Ascending aorta (tissue), 2 donors: ENCODE measurements around the gene AUTS2. TPM values are rescaled to one million over a fixed set of nuclear protein-coding genes. Genes with fewer than 3 reads are reported as not detected.

Experiments used
- DNase-seq, 2 donors: peaks; one replicate each; pipeline ENCODE4 v3.0.0-alpha.2; 2019; ENCODE audit warnings: low spot score in 2 of 2
- H3K27ac ChIP-seq, 2 donors: fragments of 200-600 bp; sonication (generic); one replicate each; pipeline ENCODE4 v1.5.1; 2016 to 2017; ENCODE audit warnings: mild to moderate bottlenecking in 1 of 2
- H3K27me3 ChIP-seq: fragments of 200-600 bp; sonication (generic); one replicate; pipeline ENCODE4 v1.5.1; 2017
- H3K36me3 ChIP-seq, 2 donors: fragments of 200-600 bp; sonication (generic); one replicate each; pipeline ENCODE4 v1.5.1; 2016
- H3K4me1 ChIP-seq, 2 donors: fragments of 200-600 bp; sonication (generic); one replicate each; pipeline ENCODE4 v1.5.1; 2016 to 2017; ENCODE audit warnings: mild to moderate bottlenecking in 1 of 2
- H3K4me3 ChIP-seq, 2 donors: fragments of 200-600 bp; sonication (generic); one replicate each; pipeline ENCODE4 v1.5.1; 2016 to 2017; ENCODE audit warnings: mild to moderate bottlenecking in 1 of 2
- H3K9me3 ChIP-seq, 2 donors: fragments of 200-600 bp; sonication (generic); one replicate each; pipeline ENCODE4 v1.5.1; 2016
- CTCF ChIP-seq, 3 experiments: fragments of 200-600 bp in 2 of 3; fragments of 450-650 bp in 1 of 3; sonication (generic) in 2 of 3; IDR thresholded peaks; one replicate each; pipeline ENCODE4 v1.5.1; 2016 to 2019; ENCODE audit warnings: antibody characterized with exemption in 3 of 3, mild to moderate bottlenecking in 1 of 3, moderate library complexity in 1 of 3
- intact Hi-C: fragments of 100-400 bp; cut with DNase I; formaldehyde crosslinking; loops from one replicate; pipeline ENCODE4 v1.15.1; 2023
- total RNA-seq: library from RNA; depleted of rRNA; stranded (reverse); fragments of >200 nt; gene quantifications from one replicate; pipeline ENCODE4 v1.1.0, GENCODE V29; 2016

The AUTS2 gene
- total RNA-seq, 1 donor from 2014 or later = 90.4 TPM

- TF ChIP-seq CTCF (IDR thresholded peaks at IDR 0.05) = peak in 2 of 3 experiments; percentile 43 to 54
- H3K36me3 ChIP-seq = no peaks in the 10 kb centered on the region
- no peaks in the 10 kb centered on the region for H3K4me1 ChIP-seq
- no peak for DNase-seq
- H3K4me3 ChIP-seq = no peak overlapping the region
- no peak overlapping the region for H3K27ac ChIP-seq
- H3K9me3 ChIP-seq = no peaks in the 10 kb centered on the region
- no peaks in the 10 kb centered on the region for H3K27me3 ChIP-seq
- intact Hi-C loops = no loop called here
Measured at GRCh38 chr7:69932034-69932628, 333.9 kb downstream of the AUTS2 start.

DNA sequence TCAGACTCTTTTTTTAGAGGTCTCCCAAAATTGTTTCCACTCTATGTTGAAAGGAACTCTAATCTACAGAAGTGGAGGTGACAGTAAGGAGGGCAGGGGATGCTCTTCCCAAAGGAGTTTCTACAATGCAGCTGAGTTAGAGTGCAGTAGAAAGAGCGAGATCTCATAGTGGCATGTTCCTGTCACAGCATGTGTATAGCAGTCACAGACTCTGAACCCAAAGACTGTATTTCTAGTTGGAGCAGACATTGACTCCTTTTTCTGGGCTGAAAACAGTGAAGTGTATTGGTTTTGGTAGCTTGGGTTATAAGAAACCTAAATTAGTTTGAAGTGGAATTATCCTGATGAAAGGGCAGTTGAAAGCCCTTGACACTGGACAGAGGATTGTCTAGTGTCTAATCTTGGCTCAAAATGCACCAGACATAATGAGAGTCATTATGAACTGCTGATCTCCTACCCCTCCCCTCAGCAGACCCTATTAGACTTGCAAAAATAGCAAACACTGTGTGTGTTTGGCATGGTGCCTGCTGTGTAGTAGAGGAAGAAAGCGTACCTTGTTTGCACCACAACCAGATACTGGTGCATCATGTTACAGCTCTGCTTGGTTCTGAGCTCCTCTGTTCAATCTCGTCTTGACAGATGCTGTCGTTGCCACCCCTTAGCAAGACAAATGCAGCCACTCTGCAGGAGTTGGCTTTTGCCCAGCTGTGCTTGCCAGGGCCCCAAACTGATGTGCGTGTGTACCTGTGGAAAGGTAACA lies 336.0 kb downstream of the AUTS2 start:
- no peak overlapping the region for H3K4me3 ChIP-seq
- intact Hi-C loops = no loop called here
- no peak for DNase-seq
- no peak overlapping the region for H3K27ac ChIP-seq
- H3K36me3 ChIP-seq = no peaks in the 10 kb centered on the region
- no peaks in the 10 kb centered on the region for H3K27me3 ChIP-seq
- no peak for TF ChIP-seq CTCF (IDR thresholded peaks at IDR 0.05)
- H3K4me1 ChIP-seq = no peaks in the 10 kb centered on the region
- H3K9me3 ChIP-seq = no peaks in the 10 kb centered on the region

DNA sequence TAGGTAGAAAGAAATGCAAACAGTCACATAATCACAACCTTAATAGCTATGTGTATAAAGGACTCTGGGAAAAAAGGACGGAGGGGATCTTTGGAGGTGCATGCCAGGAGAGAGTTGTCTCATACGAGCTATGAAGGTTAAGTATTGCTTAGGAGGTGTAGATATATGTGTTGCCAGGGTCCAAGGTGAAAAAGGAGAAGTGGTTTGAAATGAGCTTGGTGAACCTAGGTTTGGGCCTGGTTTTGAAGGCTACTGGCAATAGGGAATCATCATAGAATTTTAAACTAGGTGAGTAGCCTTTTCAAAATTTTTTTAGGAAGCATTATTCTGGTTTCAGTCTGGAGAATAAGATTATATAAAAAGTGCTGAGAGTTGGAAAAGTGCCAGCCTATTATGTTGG lies 336.8 kb downstream of the AUTS2 start:
- no peak overlapping the region for H3K27ac ChIP-seq

GRCh38 chr7:69937097-69937496 lies 338.8 kb downstream of the AUTS2 start:
- DNase-seq = no peak
- intact Hi-C loops = no loop called here
- Histone ChIP-seq H3K27ac (no peak overlapping the region), H3K9me3 (no peaks in the 10 kb centered on the region), H3K4me3 (no peak overlapping the region), H3K4me1 (no peaks in the 10 kb centered on the region), H3K36me3 (no peaks in the 10 kb centered on the region), H3K27me3 (no peaks in the 10 kb centered on the region)
- no peak for TF ChIP-seq CTCF (IDR thresholded peaks at IDR 0.05)

More for the DNA sequence above, 336.8 kb downstream of the AUTS2 start:
- DNase-seq = no peak
- H3K4me3 ChIP-seq = no peak overlapping the region
- H3K9me3 ChIP-seq = no peaks in the 10 kb centered on the region
- no peaks in the 10 kb centered on the region for H3K27me3 ChIP-seq
- no peak for TF ChIP-seq CTCF (IDR thresholded peaks at IDR 0.05)
- H3K4me1 ChIP-seq = no peaks in the 10 kb centered on the region
- intact Hi-C loops = no loop called here
- no peaks in the 10 kb centered on the region for H3K36me3 ChIP-seq

DNA sequence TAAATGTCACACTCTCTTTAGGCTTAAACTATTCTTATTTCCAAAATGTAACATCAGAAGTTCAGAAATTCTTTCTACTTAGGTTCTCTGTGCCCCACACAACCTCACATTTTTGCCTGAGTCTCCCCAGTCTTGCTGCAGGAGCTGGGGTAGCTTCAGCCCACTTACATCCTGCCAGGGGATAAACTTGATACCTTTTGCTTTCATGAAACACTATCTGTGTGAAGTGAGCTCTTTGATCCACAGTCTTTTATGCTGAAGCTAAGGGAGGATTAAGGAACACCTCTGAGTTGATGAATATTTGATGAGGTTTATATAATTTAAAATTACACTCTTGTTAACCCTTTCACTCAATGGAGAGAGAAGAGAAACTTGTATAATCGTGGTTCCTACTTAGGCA lies 341.0 kb downstream of the AUTS2 start:
- Histone ChIP-seq H3K9me3 (no peaks in the 10 kb centered on the region), H3K27me3 (no peaks in the 10 kb centered on the region), H3K36me3 (no peaks in the 10 kb centered on the region), H3K4me1 (no peaks in the 10 kb centered on the region), H3K27ac (no peak overlapping the region), H3K4me3 (no peak overlapping the region)
- DNase-seq = no peak
- no peak for TF ChIP-seq CTCF (IDR thresholded peaks at IDR 0.05)
- intact Hi-C loops = no loop called here
